ENCODE results near the gene RER1. TPM values are rescaled to one million over a fixed set of nuclear protein-coding genes. Genes with fewer than 3 reads are reported as not detected.
A peak's percentile ranks its signal among the peaks of the same experiment; 100 is the strongest.

RER1 gene
- total RNA-seq, 1 donor from 2014 or later, result 81.8 TPM

DNA sequence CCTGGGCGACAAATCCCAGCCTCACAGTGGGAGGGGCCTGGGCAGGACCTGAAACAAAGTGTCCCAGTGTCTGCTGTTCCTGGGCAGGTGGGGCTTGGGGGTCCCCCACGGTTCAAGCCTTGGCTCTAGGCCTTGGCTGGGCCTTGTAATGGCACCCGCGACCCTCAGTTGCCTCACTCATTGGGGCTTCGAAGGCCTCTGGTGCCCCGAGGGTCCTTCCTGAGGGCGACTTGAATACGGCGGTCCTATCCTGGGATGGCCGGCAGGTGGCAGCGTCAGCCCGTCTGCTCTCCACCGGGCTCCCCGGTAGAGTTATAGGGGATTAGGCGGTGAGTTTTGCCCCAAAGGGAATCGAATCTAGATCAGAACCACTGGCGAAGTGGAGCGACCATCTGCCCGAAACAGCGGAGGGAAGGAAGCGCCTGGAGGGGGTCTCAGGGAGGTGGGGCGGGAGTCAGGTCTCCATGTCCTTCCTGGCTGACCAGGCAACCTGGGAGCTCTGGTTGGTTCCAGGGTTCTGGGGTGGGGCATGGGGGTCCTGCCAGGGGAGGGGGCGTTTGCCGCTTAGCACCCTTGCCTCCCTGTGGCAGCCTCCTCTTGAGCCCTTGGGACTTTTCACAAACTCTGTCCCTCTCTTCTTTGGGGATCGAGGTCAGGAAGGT lies 22.8 kb downstream of the RER1 start:
- ATAC-seq (ENCODE audit: poor library complexity) (peak; percentile 28), DNase-seq (peak; percentile 86)
- intact Hi-C loops (cut with DNase I), result loop anchor here (2.0 kb wide), 1 partner anchor 132 kb away; no protein-coding TSS in a partner anchor

DNA sequence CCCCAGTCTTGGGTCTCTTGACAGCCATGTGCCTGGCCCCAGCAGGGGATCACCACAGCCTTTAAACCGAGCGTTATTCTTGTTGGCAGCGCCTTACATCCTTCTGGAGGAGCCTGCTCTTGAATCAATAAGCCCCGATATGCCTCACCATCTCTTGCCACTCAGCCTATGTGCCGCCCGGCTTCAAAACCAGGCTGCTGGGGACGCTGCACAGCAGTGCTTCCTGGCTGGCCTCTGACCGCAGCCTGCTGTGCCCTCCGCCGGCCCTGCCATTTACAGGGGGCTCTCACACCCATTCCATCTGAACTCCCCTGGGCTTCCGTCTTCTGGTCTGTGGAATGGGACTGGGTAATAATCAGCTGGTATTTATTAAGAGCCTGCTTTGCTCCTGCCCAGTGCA lies 23.7 kb downstream of the RER1 start:
- intact Hi-C loops (cut with DNase I), result loop anchor here (2.0 to 5.0 kb wide), 2 partner anchors 131 to 372 kb away; no protein-coding TSS in a partner anchor
- no peak for DNase-seq
- ATAC-seq (ENCODE audit: poor library complexity), result no peak

DNA sequence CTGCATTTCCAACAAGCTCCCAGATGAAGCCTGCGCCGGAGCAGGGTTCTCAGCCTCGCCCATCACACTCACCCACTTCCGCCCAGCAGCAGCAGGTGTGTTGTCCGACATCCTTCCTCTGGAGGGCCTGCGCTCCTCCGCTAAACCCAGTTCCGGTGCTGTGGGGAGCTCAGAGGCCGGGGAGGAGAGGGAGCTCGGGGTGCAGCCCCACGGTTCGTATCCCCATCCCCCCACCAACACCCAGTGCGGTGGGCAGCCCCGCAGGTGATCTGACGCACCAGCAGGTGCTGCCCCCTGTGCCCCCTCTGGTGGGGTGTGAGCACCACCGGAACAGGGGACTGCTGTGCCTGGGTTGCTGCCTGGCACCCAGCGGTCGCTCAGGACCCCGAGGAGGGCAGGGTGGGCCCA lies 24.2 kb downstream of the RER1 start:
- intact Hi-C loops (cut with DNase I), result loop anchor here (2.0 to 5.0 kb wide), 2 partner anchors 131 to 371 kb away; no protein-coding TSS in a partner anchor
- no peak for DNase-seq
- ATAC-seq (ENCODE audit: poor library complexity), result no peak

DNA sequence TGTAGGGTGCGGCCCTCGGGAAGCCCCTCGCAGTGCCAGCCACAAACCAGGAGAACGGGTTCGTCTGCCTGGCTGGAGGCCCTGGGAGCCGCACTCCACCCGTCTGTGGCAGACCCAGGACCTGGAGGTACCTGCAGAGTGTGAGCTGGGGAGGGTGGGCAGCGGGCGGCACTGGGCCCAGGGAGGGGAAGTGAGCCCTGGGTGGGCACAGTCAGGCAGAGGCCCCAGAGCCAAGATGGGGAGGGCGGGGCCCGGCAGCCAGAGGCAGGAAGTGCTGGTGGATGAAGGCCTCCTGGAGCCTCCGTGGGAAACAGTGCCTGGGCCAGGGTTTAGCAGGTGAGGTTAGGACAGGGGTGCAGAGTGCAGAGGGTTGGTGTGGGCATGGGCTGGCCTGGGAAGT lies 24.8 kb downstream of the RER1 start:
- ATAC-seq (ENCODE audit: poor library complexity) (no peak), DNase-seq (no peak)
- intact Hi-C loops (cut with DNase I), result loop anchor here (5.0 kb wide), 1 partner anchor 371 kb away; no protein-coding TSS in a partner anchor

DNA sequence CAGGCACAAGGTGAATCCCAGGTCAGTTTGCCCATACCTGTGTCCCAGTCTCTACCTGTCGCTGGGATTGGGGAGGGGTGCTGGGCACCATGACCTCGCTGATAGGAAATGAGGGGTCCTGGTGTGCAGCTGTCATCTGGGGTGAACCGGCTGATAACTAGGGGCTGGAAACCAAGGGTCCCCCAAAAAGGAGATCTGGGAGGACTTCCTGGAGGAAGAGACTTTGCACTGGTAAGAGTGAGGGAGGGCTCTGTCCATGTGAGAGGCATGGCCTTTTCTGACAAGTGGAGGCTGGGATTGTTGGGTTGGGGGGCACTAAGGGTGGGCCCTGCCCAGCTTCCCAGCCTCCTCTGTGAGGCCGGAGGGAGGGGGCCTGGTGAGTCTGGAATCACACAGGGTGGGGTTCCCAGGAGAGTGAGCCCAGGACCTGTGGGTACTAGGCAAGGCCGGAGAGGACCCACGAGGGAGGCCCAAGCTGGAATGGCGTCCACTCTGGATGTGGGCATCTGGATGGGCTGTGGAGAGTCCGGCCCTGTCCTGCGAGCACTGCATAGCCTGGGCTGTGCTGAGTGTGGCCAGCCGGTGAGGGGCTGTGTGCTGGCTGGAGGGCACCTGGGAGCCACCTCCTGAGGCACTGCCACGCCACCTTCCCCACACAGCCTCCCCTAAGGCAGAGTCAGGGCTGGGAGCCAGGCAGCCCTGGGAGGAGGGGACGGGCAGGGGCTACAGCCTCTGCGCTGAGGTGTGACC lies 25.6 kb downstream of the RER1 start:
- intact Hi-C loops (cut with DNase I), result loop anchor here (5.0 kb wide), 1 partner anchor 370 kb away; no protein-coding TSS in a partner anchor
- DNase-seq (no peak), ATAC-seq (ENCODE audit: poor library complexity) (no peak)

DNA sequence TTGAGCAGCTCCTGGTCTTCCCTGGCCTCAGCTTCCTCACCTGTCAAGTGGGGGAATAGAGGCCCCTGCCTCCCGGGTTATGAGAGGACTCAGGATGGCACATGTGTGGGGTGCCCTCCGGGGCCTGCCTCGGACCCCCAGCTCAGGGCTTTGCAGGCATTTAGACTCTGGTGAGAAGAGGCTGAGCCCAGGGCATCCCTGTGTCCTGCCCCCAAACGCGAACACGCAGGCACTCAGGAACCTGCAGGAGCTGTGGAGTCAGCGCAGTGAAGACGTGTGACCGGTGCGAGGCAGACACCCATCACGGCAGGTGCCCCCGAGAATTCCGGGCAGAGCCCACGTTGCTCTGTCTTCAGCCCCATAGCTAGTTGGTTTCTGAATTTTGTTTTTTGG lies 26.2 kb downstream of the RER1 start:
- ATAC-seq (ENCODE audit: poor library complexity) (no peak), DNase-seq (no peak)
- intact Hi-C loops (cut with DNase I), result loop anchor here (5.0 kb wide), 1 partner anchor 369 kb away; no protein-coding TSS in a partner anchor

DNA sequence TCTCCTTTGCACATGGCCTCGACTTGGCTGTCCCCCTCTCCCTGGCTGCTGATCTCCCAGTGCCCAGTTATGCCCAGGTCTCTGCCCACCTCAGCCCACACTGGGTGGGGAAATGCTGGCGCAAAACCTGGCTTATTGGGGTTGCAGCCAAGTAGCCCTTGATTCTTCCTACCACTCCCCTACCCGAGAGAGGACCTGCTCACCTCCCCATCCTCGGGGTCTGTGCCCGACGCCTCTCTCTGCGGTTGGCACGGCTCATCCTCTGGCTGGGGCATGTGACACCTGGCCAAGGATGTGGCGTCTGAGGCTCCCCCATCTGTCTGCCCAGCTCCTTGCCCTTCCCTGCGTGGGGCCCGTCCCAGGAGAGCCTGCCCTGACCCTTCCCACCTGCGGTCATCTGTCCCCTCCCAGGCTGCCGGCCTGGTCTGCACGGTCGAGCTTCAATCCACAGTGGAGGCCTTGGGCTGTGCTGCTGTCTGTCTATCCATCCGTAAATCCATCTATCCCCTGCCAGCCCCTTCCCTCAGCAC lies 27.2 kb downstream of the RER1 start:
- DNase-seq, result no peak
- no peak for ATAC-seq (ENCODE audit: poor library complexity)
- intact Hi-C loops (cut with DNase I), result loop anchor here (5.0 kb wide), 1 partner anchor 368 kb away; no protein-coding TSS in a partner anchor

DNA sequence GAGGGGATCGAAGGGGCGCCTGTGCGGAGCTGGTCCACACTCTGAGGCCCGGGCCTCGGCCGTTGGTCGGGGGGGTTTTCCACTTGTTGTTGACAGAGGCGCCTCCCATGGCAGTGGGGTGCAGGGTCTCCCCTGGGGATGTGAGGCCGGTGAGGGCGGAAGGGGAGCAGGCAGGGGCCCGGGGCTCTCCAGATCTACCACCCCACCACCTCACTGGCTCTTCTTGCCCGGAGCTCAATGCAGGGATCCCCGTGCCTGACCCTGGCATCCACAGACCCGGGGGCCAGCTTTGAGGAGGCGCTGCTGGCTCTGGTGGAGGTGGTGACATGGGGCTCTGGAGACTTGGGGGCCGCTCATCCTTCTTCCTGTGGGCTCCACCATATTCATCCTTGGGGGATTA lies 27.8 kb downstream of the RER1 start:
- ATAC-seq (ENCODE audit: poor library complexity), result no peak
- no peak for DNase-seq
- intact Hi-C loops (cut with DNase I), result loop anchor here (5.0 kb wide), 1 partner anchor 368 kb away; no protein-coding TSS in a partner anchor

DNA sequence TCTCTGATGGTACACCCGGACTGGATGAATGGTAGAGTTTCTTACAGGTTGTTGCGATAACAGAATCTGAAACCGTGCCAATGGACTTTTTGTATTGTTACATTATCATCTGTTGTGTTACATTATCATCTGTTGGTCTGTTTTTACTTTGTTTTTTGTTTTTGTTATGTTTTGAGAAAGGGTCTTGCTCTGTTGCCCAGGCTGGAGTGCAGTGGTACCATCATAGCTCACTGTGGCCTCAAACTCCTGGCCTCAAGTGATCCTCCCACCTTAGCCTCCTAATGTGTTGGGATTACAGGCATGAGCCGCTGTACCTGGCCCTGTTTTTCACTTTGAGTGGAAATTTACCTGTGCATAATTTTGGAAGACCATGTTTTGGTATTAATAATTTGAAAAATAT lies 30.9 kb downstream of the RER1 start:
- intact Hi-C loops (cut with DNase I), result loop anchor here (10.0 kb wide), 1 partner anchor 202 kb away; no protein-coding TSS in a partner anchor
- DNase-seq, result no peak
- no peak for ATAC-seq (ENCODE audit: poor library complexity)

DNA sequence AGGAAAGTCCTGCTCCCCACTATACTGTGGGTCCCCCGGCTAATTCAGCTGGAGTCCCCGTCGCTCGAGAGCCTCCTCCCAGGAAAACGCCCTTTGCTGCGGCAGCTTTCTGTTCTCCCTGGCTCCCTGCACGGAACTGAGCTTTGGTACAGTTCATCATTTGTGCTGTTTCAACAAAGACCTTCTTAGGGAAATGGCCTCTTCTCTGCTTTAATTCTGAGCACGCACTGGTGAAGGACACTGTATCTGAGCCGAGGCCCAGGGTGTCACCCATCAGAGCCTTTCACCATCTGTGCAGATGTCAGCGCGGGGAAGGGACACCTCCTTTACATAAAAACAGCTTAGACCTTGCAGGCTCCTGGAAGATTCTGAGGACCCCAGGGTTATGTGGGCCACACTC lies 34.3 kb downstream of the RER1 start:
- ATAC-seq (ENCODE audit: poor library complexity) (no peak), DNase-seq (no peak)
- intact Hi-C loops (cut with DNase I), result loop anchor here (10.0 kb wide), 1 partner anchor 199 kb away; no protein-coding TSS in a partner anchor

DNA sequence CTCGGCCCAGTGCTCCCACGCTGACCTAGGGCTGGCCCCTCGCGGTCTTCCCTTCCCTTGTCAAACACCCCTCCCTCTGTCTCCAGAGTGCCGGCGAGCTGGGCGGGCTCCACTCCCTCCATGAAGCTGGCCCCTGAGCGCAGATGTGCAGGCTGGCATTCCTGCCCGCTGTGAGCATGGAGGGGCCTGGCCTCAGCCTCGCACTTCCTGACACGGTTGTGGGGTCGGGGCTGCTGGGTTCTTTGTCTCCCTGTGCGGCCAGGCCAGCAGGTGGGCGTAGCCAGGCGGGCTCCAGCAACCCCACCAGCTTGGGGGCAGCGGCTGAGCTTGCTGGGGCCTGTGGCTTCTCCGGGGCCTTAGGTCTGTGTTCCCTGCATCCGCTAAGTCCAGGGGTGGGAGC lies 34.9 kb downstream of the RER1 start:
- ATAC-seq (ENCODE audit: poor library complexity), result no peak
- intact Hi-C loops (cut with DNase I), result loop anchor here (10.0 kb wide), 1 partner anchor 198 kb away; no protein-coding TSS in a partner anchor
- DNase-seq, result no peak

DNA sequence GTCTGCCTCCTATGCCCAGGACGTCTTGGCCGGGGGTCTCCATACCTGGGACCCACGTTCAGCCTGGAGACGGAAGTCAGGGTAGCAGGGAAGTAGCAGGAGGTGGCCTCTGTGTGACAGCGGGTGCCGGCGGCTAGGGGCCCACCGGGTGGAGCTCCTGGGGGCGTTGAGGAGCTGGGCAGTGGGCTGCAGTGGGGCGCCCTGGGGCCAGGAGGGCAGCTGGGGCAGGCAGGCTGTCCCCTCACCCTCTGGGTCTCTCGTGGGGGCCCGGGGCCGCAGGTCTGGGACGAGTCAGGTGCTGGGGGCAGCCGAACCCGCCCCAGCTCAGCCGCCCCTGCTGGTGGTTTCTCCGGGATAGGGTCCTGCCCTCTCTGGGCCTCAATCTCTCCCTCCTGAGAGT lies 35.4 kb downstream of the RER1 start:
- DNase-seq (no peak), ATAC-seq (ENCODE audit: poor library complexity) (no peak)
- intact Hi-C loops (cut with DNase I), result loop anchor here (10.0 kb wide), 1 partner anchor 198 kb away; no protein-coding TSS in a partner anchor

DNA sequence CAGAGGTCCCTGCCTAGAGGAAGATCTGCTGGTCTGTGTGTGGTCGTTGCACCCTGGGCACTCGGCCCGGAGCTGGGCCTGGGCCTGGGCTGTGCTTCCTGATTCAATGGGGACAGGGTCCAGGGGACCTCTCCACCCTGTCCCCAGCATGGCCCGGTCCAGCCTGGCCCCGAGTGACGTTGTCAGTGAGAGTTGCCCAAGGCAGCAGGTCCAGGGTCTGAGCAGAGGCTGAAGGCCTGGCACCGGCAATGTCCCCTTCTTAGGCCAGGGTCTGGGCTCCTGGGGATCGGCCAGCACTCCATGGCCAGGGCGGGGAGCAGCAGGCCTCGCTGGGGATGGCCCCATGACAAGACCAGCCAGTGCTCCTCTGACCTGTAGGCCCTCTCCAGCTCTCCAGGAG lies 36.3 kb downstream of the RER1 start:
- no peak for DNase-seq
- no peak for ATAC-seq (ENCODE audit: poor library complexity)
- intact Hi-C loops (cut with DNase I), result loop anchor here (10.0 kb wide), 1 partner anchor 197 kb away; no protein-coding TSS in a partner anchor

DNA sequence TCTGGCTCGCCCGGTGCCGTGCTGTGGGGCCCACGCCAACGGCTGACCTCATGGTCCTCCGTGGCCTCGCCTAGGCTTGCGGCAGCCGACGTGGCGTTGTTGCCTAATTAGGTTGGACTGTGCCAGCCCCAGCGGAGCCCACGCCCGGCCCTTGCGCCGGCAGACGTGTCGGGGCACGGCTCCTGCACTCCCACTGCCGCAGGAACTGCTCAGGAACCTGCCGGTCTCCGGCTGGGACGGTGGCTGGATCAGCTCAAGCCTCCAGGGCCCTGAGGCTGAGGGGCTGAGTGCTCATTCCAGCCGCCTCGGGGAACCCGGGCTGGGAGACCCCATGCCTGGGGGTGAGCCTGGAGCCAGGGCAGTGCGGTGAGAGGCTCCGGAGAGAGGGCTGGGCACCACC lies 36.8 kb downstream of the RER1 start:
- ATAC-seq (ENCODE audit: poor library complexity) (no peak), DNase-seq (no peak)
- intact Hi-C loops (cut with DNase I), result loop anchor here (10.0 kb wide), 1 partner anchor 196 kb away; no protein-coding TSS in a partner anchor

DNA sequence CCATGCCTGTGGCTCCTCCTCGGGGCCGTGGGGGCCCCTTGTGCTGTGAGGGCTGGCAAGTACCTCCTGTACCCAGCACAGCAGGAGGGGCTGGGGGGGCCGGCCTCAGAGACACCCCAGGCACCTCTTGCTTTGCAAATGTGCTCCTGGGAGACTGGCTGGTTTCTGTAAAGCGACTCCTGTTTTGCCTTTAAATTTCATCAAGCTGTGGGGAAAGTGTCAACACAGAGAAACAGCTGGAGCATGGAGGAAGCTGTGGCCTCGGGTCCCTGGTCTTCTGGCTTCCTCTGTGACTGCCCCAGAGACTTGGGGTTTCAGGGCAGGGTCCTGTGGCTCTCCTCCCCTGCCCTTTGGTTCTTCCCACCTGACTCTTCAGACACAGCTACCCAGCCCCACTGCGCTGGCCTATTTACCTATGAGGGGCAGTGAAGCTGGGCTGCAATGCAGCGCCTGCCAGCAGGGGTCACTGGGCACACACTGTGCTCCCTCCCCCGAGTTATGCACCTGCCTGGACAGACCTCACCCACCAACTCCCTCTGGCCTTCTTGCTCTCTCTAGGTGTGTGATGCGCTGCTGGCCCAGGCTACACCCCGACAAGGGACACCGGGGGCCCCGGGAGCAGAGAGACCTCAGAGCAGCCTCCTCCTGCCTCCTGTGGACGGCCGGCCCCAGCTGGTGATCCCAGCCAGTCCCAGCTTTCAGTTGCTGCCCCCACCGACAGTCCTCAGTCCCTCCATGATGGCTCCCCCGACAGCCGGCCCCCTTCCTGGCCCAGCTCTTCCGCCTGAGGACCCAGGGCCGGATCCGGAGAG lies 38.3 kb downstream of the RER1 start:
- intact Hi-C loops (cut with DNase I), result loop anchor here (10.0 kb wide), 1 partner anchor 195 kb away; no protein-coding TSS in a partner anchor
- ATAC-seq (ENCODE audit: poor library complexity) (no peak), DNase-seq (no peak)

DNA sequence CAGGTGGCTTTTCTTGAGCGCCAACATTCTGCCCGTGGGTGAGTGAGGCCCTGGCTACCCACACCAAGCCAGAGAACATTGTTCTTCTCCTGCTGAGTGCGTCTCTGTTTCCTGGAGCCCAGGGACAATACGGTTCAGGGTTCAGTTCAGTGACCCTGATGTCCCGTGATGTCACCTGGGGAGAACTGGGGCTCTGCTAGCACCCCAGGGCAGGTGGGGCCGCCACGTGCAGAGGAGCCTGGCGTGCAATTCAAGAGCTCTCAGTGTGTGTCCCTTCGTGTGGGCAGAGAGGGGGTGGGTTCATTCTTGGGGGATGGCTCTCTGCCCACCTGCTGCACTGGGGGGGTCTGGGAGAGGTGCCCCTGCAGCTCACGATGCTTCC lies 38.9 kb downstream of the RER1 start:
- DNase-seq (no peak), ATAC-seq (ENCODE audit: poor library complexity) (no peak)
- intact Hi-C loops (cut with DNase I), result no loop called here

DNA sequence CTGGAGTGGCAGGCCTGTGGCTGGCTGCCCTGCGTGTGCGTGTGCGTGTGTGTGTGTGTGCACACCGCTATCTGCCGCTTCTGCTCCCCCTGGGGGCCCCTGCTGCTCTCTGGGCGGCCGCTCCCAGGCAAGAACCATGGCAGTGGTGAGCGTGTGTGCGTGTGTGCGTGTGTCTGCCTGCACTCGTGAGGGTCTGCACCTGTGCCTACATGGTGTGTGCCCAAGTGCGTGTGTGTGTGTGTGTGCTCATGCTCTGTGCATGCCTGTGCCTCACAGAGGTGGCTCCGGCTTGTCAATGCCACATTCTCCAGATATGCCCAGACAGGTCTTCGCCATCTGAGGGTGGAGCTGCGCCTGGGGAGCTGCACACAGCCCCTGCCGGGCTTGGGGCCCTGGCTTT lies 39.5 kb downstream of the RER1 start:
- intact Hi-C loops (cut with DNase I), result no loop called here
- DNase-seq (no peak), ATAC-seq (ENCODE audit: poor library complexity) (no peak)

DNA sequence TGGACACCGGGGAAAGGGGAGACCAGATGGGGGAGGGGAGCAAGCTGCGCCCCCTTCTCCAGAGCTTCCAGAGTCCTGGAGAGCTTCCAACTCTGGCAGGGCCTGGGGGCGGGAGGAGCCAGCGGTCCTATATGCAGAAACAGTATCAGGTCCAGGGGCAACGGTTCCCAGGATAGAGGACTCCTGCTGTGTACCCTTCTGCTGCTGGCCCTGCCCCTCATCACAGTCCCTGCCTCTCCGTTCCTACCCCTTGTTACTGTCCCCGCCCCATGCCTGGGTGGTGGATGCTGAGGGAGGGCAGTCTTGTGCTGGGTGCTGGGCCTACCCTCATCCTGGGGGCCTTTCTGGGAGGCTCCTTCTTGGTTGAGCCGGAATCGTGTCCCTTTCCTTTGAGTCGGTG lies 39.9 kb downstream of the RER1 start:
- intact Hi-C loops (cut with DNase I), result no loop called here
- ATAC-seq (ENCODE audit: poor library complexity) (no peak), DNase-seq (no peak)

Data from Right ventricle myocardium superior (tissue), 1 donor.